ENCODE measurements around the gene LDLRAD4. TPM values are rescaled to one million over a fixed set of nuclear protein-coding genes. Genes with fewer than 3 reads are reported as not detected.
A peak's percentile ranks its signal among the peaks of the same experiment; 100 is the strongest.

The LDLRAD4 gene
- polyA plus RNA-seq, 1 experiment, result not detected

DNA sequence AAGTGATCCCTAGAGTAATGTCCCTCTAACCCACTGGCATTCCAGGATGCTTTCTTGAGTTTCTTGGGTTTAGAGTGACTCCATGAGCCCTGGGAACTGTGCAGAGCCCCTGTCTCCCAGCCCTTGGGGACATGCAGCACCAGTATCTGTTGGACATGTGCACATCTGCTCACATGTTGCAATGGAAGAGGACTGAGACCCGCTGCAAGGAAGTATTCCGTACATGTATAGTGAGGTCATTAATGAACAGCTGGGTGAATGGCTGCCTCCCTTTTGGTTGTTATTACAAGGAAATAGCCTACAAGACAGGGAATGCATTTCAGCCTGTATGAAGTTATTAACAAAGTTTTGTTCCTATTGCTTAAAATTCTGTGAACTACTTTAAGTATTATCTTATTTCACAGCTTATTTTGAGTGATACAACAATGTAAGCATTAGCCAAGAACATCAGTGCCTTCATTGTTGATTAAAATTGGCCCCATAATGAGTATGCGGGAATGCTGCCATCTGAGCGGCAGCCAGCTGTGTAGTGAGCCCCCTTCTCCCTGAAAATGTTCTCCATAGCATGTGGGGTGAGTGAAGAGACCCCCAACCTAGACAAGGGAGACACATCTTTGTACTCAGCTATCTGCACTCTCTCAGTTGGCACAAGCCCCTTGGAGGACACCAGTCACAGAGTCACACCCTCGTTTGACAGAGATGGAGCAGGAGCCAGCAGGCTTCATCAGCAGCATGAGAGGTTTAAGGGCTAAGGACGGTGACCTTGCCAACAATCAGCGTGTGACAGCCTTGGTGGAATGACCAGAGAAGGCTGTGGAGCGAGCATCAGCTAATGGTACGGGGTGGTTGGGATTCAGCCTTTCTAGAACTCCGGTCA lies 420.4 kb downstream of the LDLRAD4 start:
- Histone ChIP-seq H3K27me3 (ENCODE audit: control insufficient read depth, insufficient read depth, low read length) (peaks cover 24% of the 10 kb centered on the region), H3K27ac (ENCODE audit: low read depth, low read length) (no peak overlapping the region), H3K4me3 (ENCODE audit: low read depth, low read length) (no peak overlapping the region), H3K9me3 (ENCODE audit: control insufficient read depth, insufficient read depth, low read length) (peaks cover 6% of the 10 kb centered on the region; the same call in 1 of the 2 replicates)
- ChIA-PET CTCF (interaction anchor here (0.6 kb wide), 1 partner anchor 67 kb away, joined by 8 read pairs; no protein-coding TSS in a partner anchor), POLR2A (no interaction called here)
- no peak for DNase-seq (ENCODE audit: low read depth, low spot score)
- TF ChIP-seq, protein P1, sequence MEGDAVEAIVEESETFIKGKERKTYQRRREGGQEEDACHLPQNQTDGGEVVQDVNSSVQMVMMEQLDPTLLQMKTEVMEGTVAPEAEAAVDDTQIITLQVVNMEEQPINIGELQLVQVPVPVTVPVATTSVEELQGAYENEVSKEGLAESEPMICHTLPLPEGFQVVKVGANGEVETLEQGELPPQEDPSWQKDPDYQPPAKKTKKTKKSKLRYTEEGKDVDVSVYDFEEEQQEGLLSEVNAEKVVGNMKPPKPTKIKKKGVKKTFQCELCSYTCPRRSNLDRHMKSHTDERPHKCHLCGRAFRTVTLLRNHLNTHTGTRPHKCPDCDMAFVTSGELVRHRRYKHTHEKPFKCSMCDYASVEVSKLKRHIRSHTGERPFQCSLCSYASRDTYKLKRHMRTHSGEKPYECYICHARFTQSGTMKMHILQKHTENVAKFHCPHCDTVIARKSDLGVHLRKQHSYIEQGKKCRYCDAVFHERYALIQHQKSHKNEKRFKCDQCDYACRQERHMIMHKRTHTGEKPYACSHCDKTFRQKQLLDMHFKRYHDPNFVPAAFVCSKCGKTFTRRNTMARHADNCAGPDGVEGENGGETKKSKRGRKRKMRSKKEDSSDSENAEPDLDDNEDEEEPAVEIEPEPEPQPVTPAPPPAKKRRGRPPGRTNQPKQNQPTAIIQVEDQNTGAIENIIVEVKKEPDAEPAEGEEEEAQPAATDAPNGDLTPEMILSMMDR (IDR thresholded peaks at IDR 0.05; ENCODE audit: low read depth, low read length), result no peak

GRCh38 chr18:13640266-13640860 lies 421.8 kb downstream of the LDLRAD4 start:
- no peak overlapping the region for H3K27ac ChIP-seq (ENCODE audit: low read depth, low read length)
- ChIA-PET POLR2A (no interaction called here), CTCF (no interaction called here)
- peaks cover 24% of the 10 kb centered on the region for H3K27me3 ChIP-seq (ENCODE audit: control insufficient read depth, insufficient read depth, low read length)
- no peak overlapping the region for H3K4me3 ChIP-seq (ENCODE audit: low read depth, low read length)
- TF ChIP-seq, protein P1 (IDR thresholded peaks at IDR 0.05; ENCODE audit: low read depth, low read length), result no peak
- H3K9me3 ChIP-seq (ENCODE audit: control insufficient read depth, insufficient read depth, low read length), result peaks cover 6% of the 10 kb centered on the region; the same call in 1 of the 2 replicates
- no peak for DNase-seq (ENCODE audit: low read depth, low spot score)

DNA sequence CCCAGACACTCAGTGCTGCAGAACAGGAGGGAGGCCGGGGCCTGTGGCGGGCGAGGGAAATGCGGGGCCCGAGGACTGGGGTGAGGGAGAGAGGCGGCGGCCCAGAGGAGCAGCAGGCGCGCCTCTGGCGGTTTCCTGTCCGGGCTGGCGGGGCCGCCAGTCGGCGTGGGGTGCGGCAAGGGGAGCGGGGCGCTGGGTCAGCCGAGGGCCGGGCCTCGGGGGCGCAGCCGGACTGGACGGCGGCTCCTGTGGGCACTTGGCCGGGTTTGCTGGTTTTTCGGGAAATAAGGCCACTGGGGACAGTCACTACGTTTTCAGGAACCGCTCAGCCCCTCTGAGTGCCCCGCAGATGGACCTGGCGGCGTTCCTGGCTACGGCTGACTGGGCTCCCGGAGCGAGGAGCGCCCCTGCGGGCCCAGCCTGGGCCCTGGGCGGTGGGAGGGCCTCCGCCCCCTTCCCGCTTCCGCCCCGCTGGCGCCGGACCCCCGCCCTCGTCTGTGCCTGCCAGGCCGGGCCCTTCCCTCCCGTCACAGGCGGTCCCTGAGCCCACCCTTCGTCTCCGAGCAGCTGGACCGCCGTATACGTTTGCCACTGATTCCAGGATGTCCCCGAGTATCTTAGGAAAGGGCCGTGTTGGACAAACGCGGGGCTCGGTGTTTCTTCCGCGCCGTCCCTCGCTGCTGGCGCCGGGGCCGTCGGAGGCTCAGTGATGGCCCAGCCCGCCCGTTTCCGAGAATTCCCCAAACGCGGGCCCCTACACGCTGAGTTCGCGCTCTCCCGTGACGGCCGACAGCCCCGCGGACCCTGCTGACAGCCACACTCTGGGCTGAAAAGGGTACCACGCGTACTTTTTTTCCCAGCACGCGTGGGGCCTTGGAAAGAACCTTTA lies 423.2 kb downstream of the LDLRAD4 start:
- Histone ChIP-seq H3K9me3 (ENCODE audit: control insufficient read depth, insufficient read depth, low read length) (peaks cover 6% of the 10 kb centered on the region; the same call in 1 of the 2 replicates), H3K4me3 (ENCODE audit: low read depth, low read length) (0 out of 2 replicates have a peak overlapping the region, but pooled peaks have one; percentile 13), H3K27me3 (ENCODE audit: control insufficient read depth, insufficient read depth, low read length) (peaks cover 21% of the 10 kb centered on the region), H3K27ac (ENCODE audit: low read depth, low read length) (no peak overlapping the region)
- ChIA-PET POLR2A (no interaction called here), CTCF (no interaction called here)
- no peak for DNase-seq (ENCODE audit: low read depth, low spot score)
- TF ChIP-seq, protein P1 (IDR thresholded peaks at IDR 0.05; ENCODE audit: low read depth, low read length), result no peak

GRCh38 chr18:13642440-13642827 lies 423.9 kb downstream of the LDLRAD4 start:
- POLR2A ChIA-PET, result no interaction called here
- no peak for DNase-seq (ENCODE audit: low read depth, low spot score)

More at GRCh38 chr18:13642440-13642827, 423.9 kb downstream of the LDLRAD4 start:
- Histone ChIP-seq H3K4me3 (ENCODE audit: low read depth, low read length) (no peak overlapping the region), H3K9me3 (ENCODE audit: control insufficient read depth, insufficient read depth, low read length) (peaks cover 6% of the 10 kb centered on the region; the same call in 1 of the 2 replicates), H3K27ac (ENCODE audit: low read depth, low read length) (no peak overlapping the region), H3K27me3 (ENCODE audit: control insufficient read depth, insufficient read depth, low read length) (peaks cover 21% of the 10 kb centered on the region)
- CTCF ChIA-PET, result no interaction called here
- TF ChIP-seq, protein P1 (IDR thresholded peaks at IDR 0.05; ENCODE audit: low read depth, low read length), result no peak
